H9 (cell line): ENCODE results near the gene C16orf92. TPM values are rescaled to one million over a fixed set of nuclear protein-coding genes. Genes with fewer than 3 reads are reported as not detected.

ENCODE experiments used
- DNase-seq: peaks from one replicate; pipeline ENCODE4 v3.0.0-alpha.2; 2017
- H2AFZ ChIP-seq: one replicate; pipeline ENCODE4 v1.6.1; 2013; ENCODE audit warnings: mild to moderate bottlenecking, low read length, control low read depth, moderate library complexity
- H2AK5ac ChIP-seq: 2 replicates; pipeline ENCODE4 v1.6.1; 2013; ENCODE audit warnings: low read length, control low read depth, mixed read lengths; ENCODE audit not compliant: insufficient read length
- H2BK120ac ChIP-seq: one replicate; pipeline ENCODE4 v1.6.1; 2013; ENCODE audit warnings: low read depth, mild to moderate bottlenecking, low read length, control low read depth, inconsistent platforms; ENCODE audit not compliant: poor library complexity, severe bottlenecking
- H2BK12ac ChIP-seq: 2 replicates; pipeline ENCODE4 v1.6.1; 2013; ENCODE audit warnings: low read length, control low read depth, mixed read lengths, low read depth; ENCODE audit not compliant: insufficient read length
- H2BK15ac ChIP-seq: 2 replicates; pipeline ENCODE4 v1.6.1; 2013; ENCODE audit warnings: low read depth, low read length, control low read depth
- H2BK20ac ChIP-seq: one replicate; pipeline ENCODE4 v1.6.1; 2013; ENCODE audit warnings: low read depth, mild to moderate bottlenecking, low read length, control low read depth, inconsistent platforms; ENCODE audit not compliant: poor library complexity, severe bottlenecking
- H2BK5ac ChIP-seq: 2 replicates; pipeline ENCODE4 v1.6.1; 2013; ENCODE audit warnings: low read length, control low read depth, mixed read lengths; ENCODE audit not compliant: insufficient read length
- H3K14ac ChIP-seq: 2 replicates; pipeline ENCODE4 v1.6.1; 2013; ENCODE audit warnings: low read length, control low read depth; ENCODE audit not compliant: insufficient read depth
- H3K18ac ChIP-seq: 2 replicates; pipeline ENCODE4 v1.6.1; 2013; ENCODE audit warnings: low read depth, mild to moderate bottlenecking, mixed read lengths, low read length, control low read depth; ENCODE audit not compliant: insufficient read length
- H3K23ac ChIP-seq: 2 replicates; pipeline ENCODE4 v1.6.1; 2013; ENCODE audit warnings: low read length, control low read depth, mixed read lengths, low read depth; ENCODE audit not compliant: insufficient read length
- H3K23me2 ChIP-seq: 2 replicates; pipeline ENCODE4 v1.6.1; 2013; ENCODE audit warnings: low read depth, mild to moderate bottlenecking, mixed read lengths, low read length, control low read depth; ENCODE audit not compliant: insufficient read length, poor library complexity, severe bottlenecking
- H3K27ac ChIP-seq: 2 replicates; pipeline ENCODE4 v1.5.1; 2013; ENCODE audit warnings: low read length, control low read depth, mixed read lengths, low read depth; ENCODE audit not compliant: insufficient read length
- H3K27me3 ChIP-seq: 2 replicates; pipeline ENCODE4 v1.6.1; 2013; ENCODE audit warnings: low read length, control low read depth, inconsistent platforms; ENCODE audit not compliant: insufficient read depth
- H3K4ac ChIP-seq: 2 replicates; pipeline ENCODE4 v1.6.1; 2013; ENCODE audit warnings: low read depth, mild to moderate bottlenecking, control low read depth, inconsistent platforms, low read length, moderate library complexity
- H3K4me1 ChIP-seq: 2 replicates; pipeline ENCODE4 v1.6.1; 2013; ENCODE audit warnings: low read length, control low read depth, inconsistent platforms; ENCODE audit not compliant: insufficient read depth
- H3K4me2 ChIP-seq: 2 replicates; pipeline ENCODE4 v1.6.1; 2013; ENCODE audit warnings: low read length, control low read depth, mixed read lengths; ENCODE audit not compliant: insufficient read length, insufficient read depth
- H3K56ac ChIP-seq: 2 replicates; pipeline ENCODE4 v1.6.1; 2013; ENCODE audit warnings: low read depth, mild to moderate bottlenecking, mixed read lengths, low read length, control low read depth; ENCODE audit not compliant: insufficient read length
- H3K79me1 ChIP-seq: 2 replicates; pipeline ENCODE4 v1.6.1; 2013; ENCODE audit warnings: low read depth, mild to moderate bottlenecking, moderate library complexity, low read length, control low read depth, inconsistent platforms; ENCODE audit not compliant: insufficient read depth, poor library complexity, severe bottlenecking
- H3K79me2 ChIP-seq: 2 replicates; pipeline ENCODE4 v1.6.1; 2013; ENCODE audit warnings: low read length, control low read depth, inconsistent platforms; ENCODE audit not compliant: insufficient read depth
- H3K9ac ChIP-seq: 2 replicates; pipeline ENCODE4 v1.6.1; 2013; ENCODE audit warnings: low read length, control low read depth, mixed read lengths; ENCODE audit not compliant: insufficient read length; ENCODE audit errors: extremely low read depth
- H3K9me3 ChIP-seq: one replicate; pipeline ENCODE4 v1.6.1; 2013; ENCODE audit warnings: low read depth, low read length, inconsistent platforms; ENCODE audit not compliant: control insufficient read depth
- H3T11ph ChIP-seq: one replicate; pipeline ENCODE4 v1.6.1; 2013; ENCODE audit warnings: mild to moderate bottlenecking, low read length, control low read depth, inconsistent platforms
- H4K20me1 ChIP-seq: one replicate; pipeline ENCODE4 v1.6.1; 2013; ENCODE audit not compliant: control insufficient read depth, insufficient read length, insufficient read depth
- H4K5ac ChIP-seq: 2 replicates; pipeline ENCODE4 v1.6.1; 2013; ENCODE audit warnings: low read depth, mild to moderate bottlenecking, mixed read lengths, low read length, control low read depth; ENCODE audit not compliant: insufficient read length
- H4K8ac ChIP-seq: replicated peaks from 2 replicates; pipeline ENCODE4 v1.6.1; 2013; ENCODE audit warnings: low read length, control low read depth, mixed read lengths, low read depth; ENCODE audit not compliant: insufficient read length
- H4K91ac ChIP-seq: 2 replicates; pipeline ENCODE4 v1.6.1; 2013; ENCODE audit warnings: low read depth, mild to moderate bottlenecking, moderate library complexity, mixed read lengths, low read length, control low read depth; ENCODE audit not compliant: insufficient read length
- H3K27ac Mint-ChIP-seq, 3 experiments: 2 replicates in 2 of 3; 3 replicates in 1 of 3; pipeline ENCODE4 v1.8.0; 2020 to 2021; ENCODE audit warnings: mixed read lengths in 3 of 3, mild to moderate bottlenecking in 1 of 3, moderate library complexity in 1 of 3
- H3K27me3 Mint-ChIP-seq: 2 replicates; pipeline ENCODE4 v1.8.0; 2021; ENCODE audit warnings: low read depth, mild to moderate bottlenecking, moderate library complexity, mixed read lengths
- H3K36me3 Mint-ChIP-seq, 3 experiments: 2 replicates in 2 of 3; 3 replicates in 1 of 3; pipeline ENCODE4 v1.8.0; 2020 to 2021; ENCODE audit warnings: low read depth in 3 of 3, mixed read lengths in 3 of 3; ENCODE audit not compliant: insufficient read depth in 1 of 3
- H3K4me1 Mint-ChIP-seq, 2 experiments: 2 replicates each; pipeline ENCODE4 v1.8.0; 2020; ENCODE audit warnings: mixed read lengths in 2 of 2
- H3K4me3 Mint-ChIP-seq, 2 experiments: 2 replicates in 1 of 2; 3 replicates in 1 of 2; pipeline ENCODE4 v1.8.0; 2020 to 2021; ENCODE audit warnings: mild to moderate bottlenecking in 2 of 2, mixed read lengths in 2 of 2, moderate library complexity in 1 of 2
- H3K9me3 Mint-ChIP-seq, 2 experiments: 2 replicates in 1 of 2; 3 replicates in 1 of 2; pipeline ENCODE4 v1.8.0; 2020; ENCODE audit warnings: mild to moderate bottlenecking in 2 of 2, mixed read lengths in 2 of 2, moderate library complexity in 1 of 2
- CTCF ChIP-seq: fragments of 200-600 bp; sonication (generic); conservative IDR thresholded peaks from 3 replicates; pipeline ENCODE4 v1.8.0; 2021; ENCODE audit warnings: antibody characterized with exemption, mild to moderate bottlenecking
- WGBS: extraction: QIAGEN DNeasy Blood & Tissue Kit; methylation state at CpG from one replicate; pipeline ENCODE4 v1.1.7; 2013; ENCODE audit warnings: missing lambda C conversion rate, low lambda C conversion rate, mixed read lengths; ENCODE audit not compliant: insufficient read length; ENCODE audit errors: extremely low coverage; 5-methylcytosine and 5-hydroxymethylcytosine counted together
- total RNA-seq: library from RNA; stranded (reverse); gene quantifications from 2 replicates; pipeline ENCODE4 v1.2.1, GENCODE V29; 2021

C16orf92 gene
- total RNA-seq, 1 experiment from 2014 or later: not detected

- no peak overlapping the region for H2BK15ac ChIP-seq
- H3T11ph ChIP-seq: no peak overlapping the region
- no peak overlapping the region for H3K14ac ChIP-seq
- peaks cover 3% of the 10 kb centered on the region; the same call in 1 of the 2 replicates for H3K27me3 ChIP-seq
- no peak overlapping the region for H2AFZ ChIP-seq
- Mint-ChIP-seq H3K9me3 (peaks cover 14 to 16% of the 10 kb centered on the region in 2 experiments), H3K27ac (no peak overlapping the region), H3K36me3 (peaks cover 37 to 50% (median 49%) of the 10 kb centered on the region in 3 experiments), H3K27me3 (peaks cover 16% of the 10 kb centered on the region), H3K4me3 (peak overlapping the region; percentile 95 to 96), H3K4me1 (peaks cover 29% of the 10 kb centered on the region in 2 experiments)
- no peak overlapping the region for H3K56ac ChIP-seq
- H3K23me2 ChIP-seq: peaks cover 14% of the 10 kb centered on the region
- H4K20me1 ChIP-seq: no peaks in the 10 kb centered on the region
- TF ChIP-seq CTCF: no peak
- H3K18ac ChIP-seq: no peak overlapping the region
- H3K79me1 ChIP-seq: peaks cover 7% of the 10 kb centered on the region
- H3K4ac ChIP-seq: no peak overlapping the region
- H2AK5ac ChIP-seq: no peak overlapping the region
- peak overlapping the region; percentile 84 for H3K4me2 ChIP-seq
- H2BK5ac ChIP-seq: no peak overlapping the region
- H3K23ac ChIP-seq: no peak overlapping the region
- no peak overlapping the region for H2BK12ac ChIP-seq
- no peak overlapping the region for H2BK20ac ChIP-seq
- peak overlapping the region; percentile 49 for H3K9ac ChIP-seq
- no peak overlapping the region for H3K27ac ChIP-seq
- H4K91ac ChIP-seq: no peak overlapping the region
- no peak overlapping the region for H2BK120ac ChIP-seq
- H4K5ac ChIP-seq: no peak overlapping the region
- no CpG with 5 or more reads among the region's 5 CpGs for WGBS
- H4K8ac ChIP-seq: no peak overlapping the region
- peaks cover 7% of the 10 kb centered on the region for H3K9me3 ChIP-seq
- peaks cover 3% of the 10 kb centered on the region; the same call in 1 of the 2 replicates for H3K4me1 ChIP-seq
- DNase-seq: no peak
- H3K79me2 ChIP-seq: peaks cover 5% of the 10 kb centered on the region; the same call in 1 of the 2 replicates
These were observed 47.9 kb upstream of the C16orf92 start for GRCh38 chr16:29975134-29975538.
